GM12878 (cell line): Measurements from ENCODE around the gene OSBPL3. TPM values are rescaled to one million over a fixed set of nuclear protein-coding genes. Genes with fewer than 3 reads are reported as not detected.

Experiments
- CREM ChIP-seq: IDR thresholded peaks from 2 replicates; pipeline ENCODE4 v1.6.1; 2014; ENCODE audit warnings: antibody characterized with exemption, low read depth
- E2F4 ChIP-seq: IDR thresholded peaks from 2 replicates; pipeline ENCODE4 v1.6.1; 2012; ENCODE audit warnings: low read depth, low read length, improper control_type of control experiment
- E4F1 ChIP-seq: fragments of 450-650 bp; IDR thresholded peaks from 2 replicates; pipeline ENCODE4 v1.6.1; 2018; ENCODE audit warnings: borderline replicate concordance, mild to moderate bottlenecking; ENCODE audit not compliant: partially characterized antibody
- HSF1 ChIP-seq: fragments of 150-350 bp; IDR thresholded peaks from 2 replicates; pipeline ENCODE4 v1.6.1; 2014; ENCODE audit warnings: mild to moderate bottlenecking, low read depth, low read length
- IKZF1 ChIP-seq: fragments of 450-650 bp; conservative IDR thresholded peaks from 2 replicates; pipeline ENCODE4 v1.6.1; 2017; ENCODE audit warnings: antibody characterized with exemption, mild to moderate bottlenecking
- IRF3 ChIP-seq: fragments of 450-650 bp; IDR thresholded peaks from 2 replicates; pipeline ENCODE4 v1.6.1; 2014; ENCODE audit warnings: mild to moderate bottlenecking
- MAX ChIP-seq: IDR thresholded peaks from 2 replicates; pipeline ENCODE4 v1.6.1; 2012; ENCODE audit warnings: low read depth, low read length, improper control_type of control experiment
- MTA2 ChIP-seq: fragments of 450-650 bp; IDR thresholded peaks from 2 replicates; pipeline ENCODE4 v1.6.1; 2016; ENCODE audit warnings: low read depth, mild to moderate bottlenecking, moderate library complexity
- MTA3 ChIP-seq: IDR thresholded peaks from 2 replicates; pipeline ENCODE4 v1.6.1; 2012; ENCODE audit warnings: low read length, inconsistent platforms, borderline replicate concordance
- MXI1 ChIP-seq: fragments of 150-350 bp; IDR thresholded peaks from 2 replicates; pipeline ENCODE4 v1.6.1; 2011; ENCODE audit warnings: low read depth, mild to moderate bottlenecking, inconsistent platforms, low read length, improper control_type of control experiment
- POLR2AphosphoS5 ChIP-seq: IDR thresholded peaks from 2 replicates; pipeline ENCODE4 v1.6.1; 2011; ENCODE audit warnings: mild to moderate bottlenecking, low read length, inconsistent platforms
- SREBF1 ChIP-seq: IDR thresholded peaks from 2 replicates; pipeline ENCODE4 v1.6.1; 2012; ENCODE audit warnings: mild to moderate bottlenecking, low read length
- SUPT20H ChIP-seq: IDR thresholded peaks from 2 replicates; pipeline ENCODE4 v1.6.1; 2011; ENCODE audit warnings: low read depth, mild to moderate bottlenecking, low read length, moderate library complexity, borderline replicate concordance; ENCODE audit not compliant: control insufficient read depth
- ZNF687 ChIP-seq: fragments of 450-650 bp; IDR thresholded peaks from 2 replicates; pipeline ENCODE4 v1.6.1; 2017; ENCODE audit warnings: mild to moderate bottlenecking, moderate library complexity
- polyA plus RNA-seq, 11 experiments: library from polyadenylated mRNA; depleted of rRNA in 4 of 11; unstranded in 6 of 11; stranded (reverse) in 5 of 11; fragments of >200 nt; fragmentation: Nextera tagmentation in 4 of 11; fragmentation: Illumina TruSeq in 1 of 11; extraction: Ambion mirVana in 4 of 11; extraction: Trizol in 1 of 11; gene quantifications; 1 replicate in 1 of 11; 2 replicates in 10 of 11; pipeline versions ENCODE4 v1.2.1 to v1.2.3, GENCODE V29; 2011 to 2016; ENCODE audit warnings: inconsistent platforms in 2 of 11, missing spikeins in 2 of 11, low read depth in 1 of 11
- total RNA-seq, 4 experiments: library from RNA; depleted of rRNA in 3 of 4; stranded (reverse); fragments of >200 nt in 3 of 4; fragmentation: Illumina TruSeq in 1 of 4; extraction: Trizol in 1 of 4; gene quantifications; 2 replicates each; pipeline versions ENCODE4 v1.2.1 to v1.2.3, GENCODE V29; 2013 to 2021
- TF ChIP-seq, protein P1 (sequence below): fragments of 450-650 bp; IDR thresholded peaks from 2 replicates; pipeline ENCODE4 v1.6.1; 2017; ENCODE audit warnings: mild to moderate bottlenecking
- TF ChIP-seq, protein P2 (sequence below): IDR thresholded peaks from 2 replicates; pipeline ENCODE4 v1.6.1; 2011; ENCODE audit warnings: mild to moderate bottlenecking, low read depth, low read length, moderate library complexity; ENCODE audit not compliant: insufficient replicate concordance

Gene OSBPL3
- total and polyA plus RNA-seq, 10 of the 15 experiments (the other 5 are each of a cell fraction or from before 2014, with no cell fraction given): 6.1 to 46.6 (median 27.0) TPM

GRCh38 chr7:24899905-24900304 lies 80.1 kb downstream of the OSBPL3 start (continued):
- TF ChIP-seq IRF3 (no peak), HSF1 (no peak), MTA2 (peak; percentile 98), CREM (peak; percentile 75), MAX (no peak), MXI1 (peak; percentile 69), ZNF687 (peak; percentile 27; the same call in 1 of the 2 replicates), POLR2AphosphoS5 (no peak), E4F1 (no peak), MTA3 (peak; percentile 76; the same call in 1 of the 2 replicates), SREBF1 (no peak), E2F4 (no peak), SUPT20H (no peak), IKZF1 (peak; percentile 96)
- TF ChIP-seq, protein P1, sequence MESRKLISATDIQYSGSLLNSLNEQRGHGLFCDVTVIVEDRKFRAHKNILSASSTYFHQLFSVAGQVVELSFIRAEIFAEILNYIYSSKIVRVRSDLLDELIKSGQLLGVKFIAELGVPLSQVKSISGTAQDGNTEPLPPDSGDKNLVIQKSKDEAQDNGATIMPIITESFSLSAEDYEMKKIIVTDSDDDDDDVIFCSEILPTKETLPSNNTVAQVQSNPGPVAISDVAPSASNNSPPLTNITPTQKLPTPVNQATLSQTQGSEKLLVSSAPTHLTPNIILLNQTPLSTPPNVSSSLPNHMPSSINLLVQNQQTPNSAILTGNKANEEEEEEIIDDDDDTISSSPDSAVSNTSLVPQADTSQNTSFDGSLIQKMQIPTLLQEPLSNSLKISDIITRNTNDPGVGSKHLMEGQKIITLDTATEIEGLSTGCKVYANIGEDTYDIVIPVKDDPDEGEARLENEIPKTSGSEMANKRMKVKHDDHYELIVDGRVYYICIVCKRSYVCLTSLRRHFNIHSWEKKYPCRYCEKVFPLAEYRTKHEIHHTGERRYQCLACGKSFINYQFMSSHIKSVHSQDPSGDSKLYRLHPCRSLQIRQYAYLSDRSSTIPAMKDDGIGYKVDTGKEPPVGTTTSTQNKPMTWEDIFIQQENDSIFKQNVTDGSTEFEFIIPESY: peak; percentile 50; the same call in 1 of the 2 replicates
- TF ChIP-seq, protein P2, sequence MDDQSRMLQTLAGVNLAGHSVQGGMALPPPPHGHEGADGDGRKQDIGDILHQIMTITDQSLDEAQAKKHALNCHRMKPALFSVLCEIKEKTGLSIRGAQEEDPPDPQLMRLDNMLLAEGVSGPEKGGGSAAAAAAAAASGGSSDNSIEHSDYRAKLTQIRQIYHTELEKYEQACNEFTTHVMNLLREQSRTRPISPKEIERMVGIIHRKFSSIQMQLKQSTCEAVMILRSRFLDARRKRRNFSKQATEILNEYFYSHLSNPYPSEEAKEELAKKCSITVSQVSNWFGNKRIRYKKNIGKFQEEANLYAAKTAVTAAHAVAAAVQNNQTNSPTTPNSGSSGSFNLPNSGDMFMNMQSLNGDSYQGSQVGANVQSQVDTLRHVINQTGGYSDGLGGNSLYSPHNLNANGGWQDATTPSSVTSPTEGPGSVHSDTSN: no peak
